PFSK-1 (cell line): ENCODE data around the gene SLC39A7.

ENCODE experiments used
- FOXP2 ChIP-seq: optimal IDR thresholded peaks from 2 replicates; pipeline ENCODE3; 2011; ENCODE audit warnings: borderline replicate concordance, control low read depth, inconsistent platforms; ENCODE audit not compliant: insufficient read depth; ENCODE audit errors: extremely low read length, extremely low read depth
- POLR2AphosphoS5 ChIP-seq: IDR thresholded peaks from 2 replicates; pipeline ENCODE4 v1.6.1; 2012; ENCODE audit warnings: low read depth, mild to moderate bottlenecking, control low read depth, low read length, moderate library complexity
- SIN3A ChIP-seq: IDR thresholded peaks from 2 replicates; pipeline ENCODE4 v1.6.1; 2012; ENCODE audit warnings: mild to moderate bottlenecking, low read length, moderate library complexity, borderline replicate concordance; ENCODE audit not compliant: insufficient read depth
- TAF1 ChIP-seq: IDR thresholded peaks from 2 replicates; pipeline ENCODE4 v1.6.1; 2012; ENCODE audit warnings: low read length, control low read depth, borderline replicate concordance; ENCODE audit not compliant: insufficient read depth
- TF ChIP-seq, protein P1 (sequence below), 2 experiments: IDR thresholded peaks; 2 replicates each; pipeline versions ENCODE4 v1.6.1 to v1.8.0; 2011 to 2012; ENCODE audit warnings: low read depth in 2 of 2, low read length in 2 of 2, control low read depth in 1 of 2, inconsistent platforms in 1 of 2, mild to moderate bottlenecking in 1 of 2, moderate library complexity in 1 of 2; ENCODE audit not compliant: insufficient read depth in 1 of 2

SLC39A7 gene

DNA sequence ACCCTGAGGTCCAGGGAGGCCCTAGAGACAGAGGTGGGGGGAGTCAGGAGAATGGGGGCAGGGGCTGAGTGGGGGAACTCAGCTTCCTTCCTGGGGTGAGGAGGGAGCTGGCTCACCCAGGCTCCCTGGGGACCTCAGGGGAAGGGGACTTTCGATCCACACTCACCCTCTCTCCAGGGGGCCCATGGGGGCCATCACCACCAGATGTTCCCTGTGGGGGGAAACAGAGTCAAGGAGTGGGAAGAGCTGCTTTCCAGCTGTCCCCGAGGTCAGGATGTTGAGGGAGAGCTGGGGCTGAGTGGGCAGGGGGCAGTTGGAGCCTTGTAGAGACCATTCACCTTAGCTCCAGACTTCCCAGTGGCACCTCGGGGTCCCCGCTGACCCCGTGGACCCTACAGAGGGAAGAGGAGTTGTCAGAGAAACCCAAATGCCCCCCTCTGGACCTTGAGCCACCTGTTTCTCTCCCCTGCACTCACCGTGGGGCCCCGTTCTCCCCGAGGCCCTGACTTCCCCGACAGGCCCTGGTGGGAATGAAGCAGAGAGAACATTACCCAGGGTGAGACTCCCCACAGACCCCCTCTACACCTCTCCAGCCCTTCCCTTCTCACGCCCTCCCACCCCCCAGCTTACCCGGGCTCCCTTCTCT is 27.0 kb upstream of the SLC39A7 start:
- TF ChIP-seq FOXP2 (no peak), POLR2AphosphoS5 (no peak), TAF1 (no peak), SIN3A (no peak)
- TF ChIP-seq, protein P1, sequence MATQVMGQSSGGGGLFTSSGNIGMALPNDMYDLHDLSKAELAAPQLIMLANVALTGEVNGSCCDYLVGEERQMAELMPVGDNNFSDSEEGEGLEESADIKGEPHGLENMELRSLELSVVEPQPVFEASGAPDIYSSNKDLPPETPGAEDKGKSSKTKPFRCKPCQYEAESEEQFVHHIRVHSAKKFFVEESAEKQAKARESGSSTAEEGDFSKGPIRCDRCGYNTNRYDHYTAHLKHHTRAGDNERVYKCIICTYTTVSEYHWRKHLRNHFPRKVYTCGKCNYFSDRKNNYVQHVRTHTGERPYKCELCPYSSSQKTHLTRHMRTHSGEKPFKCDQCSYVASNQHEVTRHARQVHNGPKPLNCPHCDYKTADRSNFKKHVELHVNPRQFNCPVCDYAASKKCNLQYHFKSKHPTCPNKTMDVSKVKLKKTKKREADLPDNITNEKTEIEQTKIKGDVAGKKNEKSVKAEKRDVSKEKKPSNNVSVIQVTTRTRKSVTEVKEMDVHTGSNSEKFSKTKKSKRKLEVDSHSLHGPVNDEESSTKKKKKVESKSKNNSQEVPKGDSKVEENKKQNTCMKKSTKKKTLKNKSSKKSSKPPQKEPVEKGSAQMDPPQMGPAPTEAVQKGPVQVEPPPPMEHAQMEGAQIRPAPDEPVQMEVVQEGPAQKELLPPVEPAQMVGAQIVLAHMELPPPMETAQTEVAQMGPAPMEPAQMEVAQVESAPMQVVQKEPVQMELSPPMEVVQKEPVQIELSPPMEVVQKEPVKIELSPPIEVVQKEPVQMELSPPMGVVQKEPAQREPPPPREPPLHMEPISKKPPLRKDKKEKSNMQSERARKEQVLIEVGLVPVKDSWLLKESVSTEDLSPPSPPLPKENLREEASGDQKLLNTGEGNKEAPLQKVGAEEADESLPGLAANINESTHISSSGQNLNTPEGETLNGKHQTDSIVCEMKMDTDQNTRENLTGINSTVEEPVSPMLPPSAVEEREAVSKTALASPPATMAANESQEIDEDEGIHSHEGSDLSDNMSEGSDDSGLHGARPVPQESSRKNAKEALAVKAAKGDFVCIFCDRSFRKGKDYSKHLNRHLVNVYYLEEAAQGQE (IDR thresholded peaks at IDR 0.05; ENCODE audit: insufficient read depth in 1 of 2, low read depth in 2 of 2, low read length in 2 of 2) = no peak

DNA sequence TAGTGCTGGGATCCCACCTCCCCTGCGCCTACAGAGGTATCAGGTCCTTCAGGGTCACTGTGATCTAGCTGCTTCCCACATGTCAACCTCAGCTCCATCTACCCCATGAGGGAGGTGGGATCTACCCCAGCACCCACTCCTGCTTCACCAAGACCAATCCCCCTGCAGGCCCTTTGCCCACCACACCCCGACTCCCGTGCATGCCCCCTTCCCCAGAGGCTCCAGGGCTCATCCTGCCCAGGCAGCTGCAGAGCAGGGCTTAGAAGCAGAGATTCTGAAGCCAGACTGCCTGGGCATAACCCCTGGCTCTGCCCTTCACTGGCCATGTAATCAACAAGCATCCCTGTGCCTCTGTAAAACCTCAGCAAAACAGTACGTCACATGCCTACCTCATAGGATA is 25.9 kb upstream of the SLC39A7 start:
- TF ChIP-seq, protein P1 (IDR thresholded peaks at IDR 0.05; ENCODE audit: insufficient read depth in 1 of 2, low read depth in 2 of 2, low read length in 2 of 2) = no peak

DNA sequence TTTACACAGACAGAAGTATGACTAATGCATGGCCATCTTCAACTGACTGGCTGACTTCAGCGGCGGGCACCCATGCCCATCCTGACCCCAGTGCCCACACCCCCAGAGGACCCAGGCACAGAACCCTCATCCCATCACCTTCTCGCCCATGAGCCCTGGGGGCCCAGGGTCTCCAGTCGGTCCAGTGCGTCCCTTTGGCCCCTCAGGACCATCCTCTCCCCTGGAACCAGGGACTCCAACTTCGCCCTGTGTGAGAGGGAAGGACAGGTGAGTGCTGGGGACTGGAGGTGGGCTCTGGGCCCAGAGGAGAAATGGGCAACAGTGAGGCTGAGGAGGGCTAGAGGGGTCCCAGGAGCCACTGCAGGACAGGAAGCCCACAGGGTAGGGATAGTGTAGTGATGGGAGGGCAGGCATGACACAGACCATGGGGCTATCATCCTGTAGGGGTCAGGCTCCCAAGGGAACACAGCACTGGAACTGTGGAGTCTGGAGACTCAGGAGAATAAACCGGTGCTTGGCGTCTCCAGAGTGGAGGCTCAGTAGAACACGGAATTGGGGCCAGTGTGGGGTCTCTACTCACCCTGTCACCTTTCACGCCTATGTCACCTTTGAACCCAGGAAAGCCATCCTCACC is 25.1 kb upstream of the SLC39A7 start:
- TF ChIP-seq POLR2AphosphoS5 (no peak), SIN3A (no peak), FOXP2 (no peak)

DNA sequence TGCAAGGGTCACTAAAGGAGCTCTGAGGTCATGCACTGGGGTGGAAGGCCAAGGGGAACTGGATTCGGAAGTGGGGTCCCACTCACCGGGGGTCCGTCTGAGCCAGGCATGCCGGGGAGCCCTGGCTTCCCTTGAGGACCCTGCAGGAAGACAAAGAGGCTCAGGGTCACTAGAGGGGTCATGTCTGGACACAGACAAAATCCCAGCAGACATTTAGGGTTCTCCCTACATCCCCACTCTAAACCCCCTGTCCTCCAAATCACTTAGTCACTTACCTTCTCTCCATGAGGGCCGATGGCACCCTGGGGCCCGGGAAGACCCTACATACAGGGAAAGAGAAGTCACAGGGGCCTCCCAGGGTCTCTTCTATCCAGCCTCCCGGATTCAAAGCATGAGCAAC is 23.8 kb upstream of the SLC39A7 start:
- TF ChIP-seq, protein P1 (IDR thresholded peaks at IDR 0.05; ENCODE audit: insufficient read depth in 1 of 2, low read depth in 2 of 2, low read length in 2 of 2) = no peak
- no peak for TF ChIP-seq TAF1
- no peak for TF ChIP-seq POLR2AphosphoS5
- no peak for TF ChIP-seq SIN3A
- no peak for TF ChIP-seq FOXP2

DNA sequence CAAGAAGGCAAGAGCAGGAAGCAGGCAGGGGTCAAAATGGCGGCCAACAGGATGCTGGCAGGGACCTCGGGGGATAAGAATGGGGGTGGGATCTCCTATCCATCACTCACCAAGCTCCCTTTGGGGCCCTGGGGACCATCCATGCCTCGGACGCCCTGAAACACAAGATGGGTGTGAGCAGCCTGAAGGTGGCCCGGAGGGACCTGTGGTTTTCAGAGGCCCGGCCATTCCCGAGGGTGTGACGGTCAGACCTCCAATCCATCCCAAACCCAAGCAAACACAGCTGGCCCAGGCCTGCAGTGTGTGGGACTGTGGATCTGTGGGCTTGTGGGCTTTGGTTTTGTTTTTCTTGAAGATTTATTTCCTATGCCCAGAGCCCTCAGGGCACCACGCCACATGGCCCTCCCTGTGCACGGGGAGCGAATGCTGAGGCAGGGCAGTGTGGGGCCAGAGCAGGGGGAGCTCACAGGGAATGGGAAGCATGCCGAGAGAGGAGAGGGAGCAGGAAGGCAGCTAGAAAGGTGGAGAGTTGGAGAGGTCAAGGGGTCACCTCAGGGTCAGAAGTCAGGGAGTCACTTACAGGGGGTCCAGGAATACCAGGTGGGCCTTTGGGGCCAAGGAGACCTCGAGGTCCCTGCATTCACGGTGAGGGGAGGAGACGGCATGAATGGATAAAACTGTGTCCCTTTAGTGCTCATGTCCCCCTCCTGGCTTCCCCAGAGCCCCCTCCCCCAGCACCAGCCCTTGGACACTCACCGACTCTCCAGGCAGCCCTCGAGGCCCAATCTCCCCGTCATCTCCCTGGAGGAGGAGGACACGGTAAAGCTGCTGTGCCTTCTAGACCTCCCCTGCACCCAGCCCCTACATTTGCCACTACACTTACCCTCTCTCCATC is 22.9 kb upstream of the SLC39A7 start:
- TF ChIP-seq TAF1 = no peak
- no peak for TF ChIP-seq POLR2AphosphoS5
- TF ChIP-seq FOXP2 = no peak
- no peak for TF ChIP-seq SIN3A
- TF ChIP-seq, protein P1 (IDR thresholded peaks at IDR 0.05; ENCODE audit: insufficient read depth in 1 of 2, low read depth in 2 of 2, low read length in 2 of 2) = no peak
